Activated T-cell treated with anti-CD3 and anti-CD28 coated beads, Interleukin-2, amount 50 U/mL, for 48 hours (primary cell): ENCODE results near the gene GDI1.

Source experiments
- DNase-seq, 2 experiments: peaks; one replicate each; pipeline ENCODE4 v3.0.0-alpha.2; 2020

The GDI1 gene

GRCh38 chrX:154439841-154440240 is 2.9 kb downstream of the GDI1 start:
- DNase-seq = no peak

GRCh38 chrX:154440623-154441357 is 3.8 kb downstream of the GDI1 start:
- no peak for DNase-seq

GRCh38 chrX:154441564-154441963 is 4.6 kb downstream of the GDI1 start:
- no peak for DNase-seq

GRCh38 chrX:154441984-154442707 is 5.2 kb downstream of the GDI1 start:
- no peak for DNase-seq

GRCh38 chrX:154443479-154443910 is 6.5 kb downstream of the GDI1 start:
- no peak for DNase-seq

- peak; percentile 74 to 82 for DNase-seq
Observed at GRCh38 chrX:154443992-154444754, 7.2 kb downstream of the GDI1 start, which contains the start of gene FAM50A. TSS of gene FAM50A (plus strand) at chrX:154444141. CDS start at chrX:154444236, 95 bp downstream.

- DNase-seq = no peak
Observed at GRCh38 chrX:154444755-154445246, 7.8 kb downstream of the GDI1 start.

GRCh38 chrX:154445776-154446175 is 8.8 kb downstream of the GDI1 start:
- DNase-seq = no peak

- no peak for DNase-seq
Observed at GRCh38 chrX:154446430-154446829, 9.5 kb downstream of the GDI1 start.

GRCh38 chrX:154448484-154448883 is 11.5 kb downstream of the GDI1 start:
- DNase-seq = no peak

- DNase-seq = no peak
Observed at GRCh38 chrX:154449618-154450017, 12.7 kb downstream of the GDI1 start.

- DNase-seq = no peak
Observed at GRCh38 chrX:154450312-154450711, 13.4 kb downstream of the GDI1 start.

- DNase-seq = no peak
Observed at GRCh38 chrX:154452823-154453222, 15.9 kb downstream of the GDI1 start.

GRCh38 chrX:154457491-154458115 is 20.6 kb downstream of the GDI1 start:
- DNase-seq = peak; percentile 54 to 72

GRCh38 chrX:154458116-154458953 is 21.4 kb downstream of the GDI1 start, which contains the start of gene PLXNA3:
TSS of gene PLXNA3 (plus strand) at chrX:154458281. CDS start at chrX:154460184, 1,903 bp downstream.
- peak in 1 of 2 experiments; percentile 55 for DNase-seq

- DNase-seq = peak; percentile 38 to 39
Observed at GRCh38 chrX:154458954-154459778, 22.2 kb downstream of the GDI1 start.

- no peak for DNase-seq
Observed at GRCh38 chrX:154459832-154460231, 22.9 kb downstream of the GDI1 start.

- no peak for DNase-seq
Observed at GRCh38 chrX:154460326-154460725, 23.4 kb downstream of the GDI1 start.

- no peak for DNase-seq
Observed at GRCh38 chrX:154462396-154462795, 25.4 kb downstream of the GDI1 start.

- no peak for DNase-seq
Observed at GRCh38 chrX:154463611-154464220, 26.8 kb downstream of the GDI1 start.
